ENCODE data around the gene C1orf159. TPM values are rescaled to one million over a fixed set of nuclear protein-coding genes. Genes with fewer than 3 reads are reported as not detected.

Gene C1orf159
- total and polyA plus RNA-seq, 2 donors (not counting 1 experiment from before 2014, with no cell fraction given): 23.0 to 25.6 TPM

DNA sequence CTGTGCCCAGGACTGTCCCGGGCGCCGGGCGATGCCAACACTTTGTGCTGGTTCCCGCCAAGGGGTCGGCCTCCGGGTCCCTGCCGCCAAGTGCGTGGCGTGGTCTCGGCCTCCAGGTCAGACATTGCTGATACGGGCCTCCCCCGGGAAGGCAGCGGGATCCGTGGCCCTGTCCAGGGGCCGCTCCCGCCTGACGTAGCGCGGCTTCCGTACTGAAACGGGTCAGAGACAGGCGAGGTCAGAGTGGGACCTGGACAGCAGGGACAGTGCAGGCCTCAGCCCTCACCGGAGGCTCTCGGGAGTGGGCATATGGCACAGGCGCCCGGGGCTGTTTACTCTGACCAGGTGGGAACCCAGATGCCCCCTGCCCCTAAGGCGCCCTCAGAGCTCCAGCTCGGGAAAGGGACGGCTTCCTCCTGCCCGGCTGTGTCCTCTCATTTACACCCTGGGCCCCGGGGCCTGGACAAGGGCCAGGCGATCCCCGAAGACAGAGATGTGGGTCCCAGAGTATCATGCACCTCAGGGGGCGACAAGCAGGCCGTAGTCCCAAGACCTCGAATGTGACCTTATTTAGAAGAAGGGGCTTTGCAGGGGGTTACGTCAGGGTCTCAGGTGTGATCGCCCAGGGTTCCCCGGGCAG is 33.0 kb downstream of the C1orf159 start:
- Histone ChIP-seq H2AFZ (ENCODE audit: insufficient read depth, low read depth, low read length, poor library complexity, severe bottlenecking) (no peak overlapping the region), H3K36me3 (replicated peaks in 1 of 2; ENCODE audit: control extremely low read depth in 1 of 2, control insufficient read depth in 1 of 2, extremely low read depth in 1 of 2, insufficient read depth in 2 of 2, low read length in 1 of 2) (no peaks in the 10 kb centered on the region), H3K9me3 (ENCODE audit: control extremely low read depth in 1 of 3, control insufficient read depth in 2 of 3, insufficient read depth in 1 of 3, low read length in 2 of 3) (peaks cover 0 to 4% (median 0%) of the 10 kb centered on the region in 3 donors), H3K9ac (ENCODE audit: low read length) (no peak overlapping the region), H3K79me2 (ENCODE audit: control insufficient read depth, insufficient read depth, low read length) (no peaks in the 10 kb centered on the region), H3K4me3 (ENCODE audit: control extremely low read depth in 1 of 5, extremely low read depth in 1 of 5, insufficient read depth in 1 of 5, low read depth in 2 of 5, low read length in 4 of 5) (no peak overlapping the region), H3K4me1 (ENCODE audit: control insufficient read depth in 2 of 2, insufficient read depth in 2 of 2, low read length in 2 of 2) (peaks cover 11 to 14% of the 10 kb centered on the region in 2 donors), H3K27me3 (replicated peaks in 1 of 4; ENCODE audit: control extremely low read depth in 1 of 4, control insufficient read depth in 3 of 4, insufficient read depth in 4 of 4, low read length in 3 of 4) (peaks cover 0 to 12% (median 4%) of the 10 kb centered on the region in 4 experiments), H3K4me2 (replicated peaks; ENCODE audit: low read depth, low read length, poor library complexity, severe bottlenecking) (no peak overlapping the region), H4K20me1 (ENCODE audit: control insufficient read depth, insufficient read depth, low read length, poor library complexity, severe bottlenecking) (no peaks in the 10 kb centered on the region), H3K27ac (ENCODE audit: low read length in 2 of 2) (no peak overlapping the region)
- DNase-seq (no peak), ATAC-seq (ENCODE audit: low read depth) (no peak)
- Mint-ChIP-seq H3K27ac (no peak overlapping the region), H3K4me3 (no peak overlapping the region), H3K4me1 (peaks cover 5% of the 10 kb centered on the region), H3K27me3 (no peaks in the 10 kb centered on the region), H3K9me3 (ENCODE audit: insufficient read depth) (no peaks in the 10 kb centered on the region)
- CTCF ChIA-PET: no interaction called here
- TF ChIP-seq EZH2 (IDR thresholded peaks at IDR 0.05; ENCODE audit: borderline replicate concordance, insufficient read depth, low read depth, low read length, poor library complexity, severe bottlenecking): no peak
- TF ChIP-seq, protein P1, sequence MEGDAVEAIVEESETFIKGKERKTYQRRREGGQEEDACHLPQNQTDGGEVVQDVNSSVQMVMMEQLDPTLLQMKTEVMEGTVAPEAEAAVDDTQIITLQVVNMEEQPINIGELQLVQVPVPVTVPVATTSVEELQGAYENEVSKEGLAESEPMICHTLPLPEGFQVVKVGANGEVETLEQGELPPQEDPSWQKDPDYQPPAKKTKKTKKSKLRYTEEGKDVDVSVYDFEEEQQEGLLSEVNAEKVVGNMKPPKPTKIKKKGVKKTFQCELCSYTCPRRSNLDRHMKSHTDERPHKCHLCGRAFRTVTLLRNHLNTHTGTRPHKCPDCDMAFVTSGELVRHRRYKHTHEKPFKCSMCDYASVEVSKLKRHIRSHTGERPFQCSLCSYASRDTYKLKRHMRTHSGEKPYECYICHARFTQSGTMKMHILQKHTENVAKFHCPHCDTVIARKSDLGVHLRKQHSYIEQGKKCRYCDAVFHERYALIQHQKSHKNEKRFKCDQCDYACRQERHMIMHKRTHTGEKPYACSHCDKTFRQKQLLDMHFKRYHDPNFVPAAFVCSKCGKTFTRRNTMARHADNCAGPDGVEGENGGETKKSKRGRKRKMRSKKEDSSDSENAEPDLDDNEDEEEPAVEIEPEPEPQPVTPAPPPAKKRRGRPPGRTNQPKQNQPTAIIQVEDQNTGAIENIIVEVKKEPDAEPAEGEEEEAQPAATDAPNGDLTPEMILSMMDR (IDR thresholded peaks at IDR 0.05): no peak
- 93% methylated on average over 40 of the region's 40 CpGs for WGBS (ENCODE audit: insufficient coverage)
- intact Hi-C loops (cut with micrococcal nuclease): no loop called here
- POLR2A ChIA-PET: no interaction called here

DNA sequence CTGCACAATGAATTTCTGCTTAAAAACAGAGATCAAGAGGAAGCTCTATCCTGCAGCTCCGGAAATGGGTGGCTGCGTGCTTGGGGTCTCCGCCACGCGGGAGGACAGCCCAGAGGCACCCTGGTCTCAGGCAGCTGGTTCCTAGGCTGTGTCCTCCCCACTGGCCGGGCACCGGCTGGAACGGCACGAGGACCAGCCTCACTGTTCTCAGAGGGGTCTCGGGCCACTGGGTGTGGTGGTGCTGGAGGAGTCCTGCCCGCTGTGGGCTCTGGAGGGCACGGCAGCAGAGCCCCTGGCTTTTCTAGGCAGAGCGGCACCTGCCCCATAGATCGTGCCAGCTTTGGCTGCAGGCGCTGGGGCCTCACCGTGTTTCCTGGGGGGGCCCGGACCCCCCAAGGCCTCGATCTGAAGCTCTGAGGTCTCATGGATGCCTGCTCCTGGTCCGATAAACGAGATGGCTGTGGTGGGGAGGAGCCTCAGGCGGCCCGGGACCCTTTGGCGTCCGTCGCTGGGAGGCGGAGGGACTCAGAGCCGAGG is 33.6 kb downstream of the C1orf159 start:
- peaks cover 0 to 12% (median 4%) of the 10 kb centered on the region in 4 experiments for H3K27me3 ChIP-seq (replicated peaks in 1 of 4; ENCODE audit: control extremely low read depth in 1 of 4, control insufficient read depth in 3 of 4, insufficient read depth in 4 of 4, low read length in 3 of 4)
- H4K20me1 ChIP-seq (ENCODE audit: control insufficient read depth, insufficient read depth, low read length, poor library complexity, severe bottlenecking): no peaks in the 10 kb centered on the region
- ChIA-PET POLR2A (no interaction called here), CTCF (no interaction called here)
- H3K4me3 Mint-ChIP-seq: no peak overlapping the region
- peak; percentile 13 for DNase-seq
- H3K9me3 ChIP-seq (ENCODE audit: control extremely low read depth in 1 of 3, control insufficient read depth in 2 of 3, insufficient read depth in 1 of 3, low read length in 2 of 3): peaks cover 0 to 4% (median 0%) of the 10 kb centered on the region in 3 donors
- H3K27ac ChIP-seq (ENCODE audit: low read length in 2 of 2): no peak overlapping the region
- H3K9me3 Mint-ChIP-seq (ENCODE audit: insufficient read depth): no peaks in the 10 kb centered on the region
- H3K36me3 ChIP-seq (replicated peaks in 1 of 2; ENCODE audit: control extremely low read depth in 1 of 2, control insufficient read depth in 1 of 2, extremely low read depth in 1 of 2, insufficient read depth in 2 of 2, low read length in 1 of 2): no peaks in the 10 kb centered on the region
- no peak for ATAC-seq (ENCODE audit: low read depth)
- no peak overlapping the region for H2AFZ ChIP-seq (ENCODE audit: insufficient read depth, low read depth, low read length, poor library complexity, severe bottlenecking)
- no peaks in the 10 kb centered on the region for H3K79me2 ChIP-seq (ENCODE audit: control insufficient read depth, insufficient read depth, low read length)
- intact Hi-C loops (cut with micrococcal nuclease): no loop called here
- peak overlapping the region; percentile 8 for H3K4me2 ChIP-seq (replicated peaks; ENCODE audit: low read depth, low read length, poor library complexity, severe bottlenecking)
- no peak overlapping the region for H3K4me3 ChIP-seq (ENCODE audit: control extremely low read depth in 1 of 5, extremely low read depth in 1 of 5, insufficient read depth in 1 of 5, low read depth in 2 of 5, low read length in 4 of 5)
- peaks cover 11 to 14% of the 10 kb centered on the region in 2 donors for H3K4me1 ChIP-seq (ENCODE audit: control insufficient read depth in 2 of 2, insufficient read depth in 2 of 2, low read length in 2 of 2)
- 92% methylated on average over 27 of the region's 27 CpGs for WGBS (ENCODE audit: insufficient coverage)
- H3K4me1 Mint-ChIP-seq: peaks cover 5% of the 10 kb centered on the region
- no peak overlapping the region for H3K9ac ChIP-seq (ENCODE audit: low read length)
- no peak overlapping the region for H3K27ac Mint-ChIP-seq
- TF ChIP-seq, protein P1 (IDR thresholded peaks at IDR 0.05): no peak
- no peak for TF ChIP-seq EZH2 (IDR thresholded peaks at IDR 0.05; ENCODE audit: borderline replicate concordance, insufficient read depth, low read depth, low read length, poor library complexity, severe bottlenecking)
- no peaks in the 10 kb centered on the region for H3K27me3 Mint-ChIP-seq
